K562 (cell line): ENCODE measurements around the gene C19orf12. TPM values are rescaled to one million over a fixed set of nuclear protein-coding genes. Genes with fewer than 3 reads are reported as not detected.
A peak's percentile ranks its signal among the peaks of the same experiment; 100 is the strongest.

Source experiments
- ATAC-seq: fragments of 200-7000 bp; cut with Tn5 transposase; 3 replicates; pipeline ENCODE4 v1.9.1; 2020; ENCODE audit warnings: moderate library complexity
- BruUV-seq: library from RNA; stranded (reverse); fragments of 400-500 nt; replicated peaks from 2 replicates; lab custom pipeline; 2021; lab: Mats Ljungman, UMichigan
- CTCF ChIA-PET: fragments of 300-600 bp; formaldehyde crosslinking; extraction: SDS; loops from one replicate; lab custom pipeline; 2021; ENCODE audit warnings: low intra/inter-chr PET ratio; lab: Yijun Ruan, JAX
- POLR2A ChIA-PET: fragments of 300-600, 350-650 bp; sonication (Branson Sonifier 250); formaldehyde crosslinking; extraction: SDS; loops from one replicate; lab custom pipeline; 2021; ENCODE audit warnings: antibody characterized with exemption, inconsistent platforms; lab: Yijun Ruan, JAX
- DNase-seq, 4 experiments: peaks; one replicate each; pipeline versions ENCODE4 v3.0.0 to v3.0.0-alpha.2; 2011 to 2018; ENCODE audit warnings: low spot score in 3 of 4, mixed read lengths in 3 of 4; ENCODE audit errors: extremely low read depth in 1 of 4
- FAIRE-seq: peaks from 2 replicates; lab custom pipeline; 2011; peaks lifted over from hg19 to GRCh38; lab: Jason Lieb, UNC
- H2AFZ ChIP-seq: 2 replicates; pipeline ENCODE4 v1.6.0; 2011; ENCODE audit warnings: low read depth, low read length, control low read depth, inconsistent platforms
- H3K27ac ChIP-seq: fragments of 200-600 bp; 3 replicates; pipeline ENCODE4 v1.8.0; 2011; ENCODE audit warnings: low read depth, mild to moderate bottlenecking, control low read depth, inconsistent platforms, low read length, moderate library complexity, mixed read lengths; ENCODE audit errors: extremely low read depth
- H3K27me3 ChIP-seq, 2 experiments: fragments of 300-600 bp in 1 of 2; 2 replicates in 1 of 2; 3 replicates in 1 of 2; pipeline versions ENCODE4 v1.6.0 to v1.8.0; 2011; ENCODE audit warnings: inconsistent platforms in 2 of 2, low read length in 2 of 2, mild to moderate bottlenecking in 1 of 2, mixed read lengths in 1 of 2, moderate library complexity in 1 of 2; ENCODE audit not compliant: control insufficient read depth in 2 of 2, insufficient read depth in 2 of 2
- H3K36me3 ChIP-seq: fragments of 300-600 bp; 3 replicates; pipeline ENCODE4 v1.8.0; 2011; ENCODE audit warnings: mild to moderate bottlenecking, low read length, inconsistent platforms; ENCODE audit not compliant: control insufficient read depth, insufficient read depth
- H3K4me1 ChIP-seq, 2 experiments: fragments of 200-600 bp in 1 of 2; replicated peaks in 1 of 2; 2 replicates in 1 of 2; 3 replicates in 1 of 2; pipeline versions ENCODE4 v1.5.1 to v1.8.0; 2011; ENCODE audit warnings: inconsistent platforms in 2 of 2, low read length in 2 of 2, mild to moderate bottlenecking in 1 of 2, mixed read lengths in 1 of 2, moderate library complexity in 1 of 2; ENCODE audit not compliant: control insufficient read depth in 2 of 2, insufficient read depth in 2 of 2
- H3K4me2 ChIP-seq: 2 replicates; pipeline ENCODE4 v1.6.1; 2011; ENCODE audit warnings: low read length, control low read depth, inconsistent platforms, mixed read lengths; ENCODE audit not compliant: insufficient read depth
- H3K4me3 ChIP-seq: fragments of 200-600 bp; sonication (generic), shearing (Covaris generic); 2 replicates; pipeline ENCODE4 v1.5.1; 2016; ENCODE audit warnings: control low read depth, inconsistent platforms
- H3K79me2 ChIP-seq: fragments of 200-600 bp; 3 replicates; pipeline ENCODE4 v1.8.0; 2011; ENCODE audit warnings: low read length, inconsistent platforms; ENCODE audit not compliant: control insufficient read depth, insufficient read depth
- H3K9ac ChIP-seq, 2 experiments: 2 replicates each; pipeline versions ENCODE4 v1.6.0 to v1.6.1; 2011; ENCODE audit warnings: low read depth in 2 of 2, low read length in 2 of 2, control low read depth in 1 of 2, inconsistent platforms in 1 of 2, mild to moderate bottlenecking in 1 of 2, mixed read lengths in 1 of 2; ENCODE audit not compliant: insufficient read depth in 1 of 2
- H3K9me1 ChIP-seq: one replicate; pipeline ENCODE4 v1.6.0; 2011; ENCODE audit warnings: inconsistent platforms, mild to moderate bottlenecking, low read length, moderate library complexity; ENCODE audit not compliant: control insufficient read depth, insufficient read depth
- H3K9me3 ChIP-seq: replicated peaks from 2 replicates; pipeline ENCODE4 v1.5.1; 2011; ENCODE audit warnings: low read depth, low read length, inconsistent platforms; ENCODE audit not compliant: control insufficient read depth, insufficient read depth
- H4K20me1 ChIP-seq: replicated peaks from 2 replicates; pipeline ENCODE4 v1.6.1; 2011; ENCODE audit warnings: low read length, inconsistent platforms, mixed read lengths; ENCODE audit not compliant: control insufficient read depth, insufficient read depth
- AFF1 ChIP-seq, 2 experiments: fragments of 450-650 bp; IDR thresholded peaks; 2 replicates each; pipeline ENCODE4 v1.6.1; 2018; ENCODE audit warnings: mild to moderate bottlenecking in 2 of 2, low read depth in 1 of 2; ENCODE audit not compliant: partially characterized antibody in 2 of 2
- ARID1B ChIP-seq: fragments of 450-650 bp; IDR thresholded peaks from 2 replicates; pipeline ENCODE4 v1.6.1; 2016; ENCODE audit warnings: antibody characterized with exemption, mild to moderate bottlenecking, inconsistent platforms
- COPS2 ChIP-seq: fragments of 450-650 bp; conservative IDR thresholded peaks from 2 replicates; pipeline ENCODE4 v1.6.1; 2016; ENCODE audit warnings: mild to moderate bottlenecking, moderate library complexity
- EGR1 ChIP-seq: fragments of 450-650 bp; conservative IDR thresholded peaks from 2 replicates; pipeline ENCODE4 v1.6.1; 2017; ENCODE audit warnings: mild to moderate bottlenecking
- FOXA3 ChIP-seq, 2 experiments: fragments of 450-650 bp in 1 of 2; sonication (generic) in 1 of 2; formaldehyde crosslinking; IDR thresholded peaks in 1 of 2; conservative IDR thresholded peaks in 1 of 2; 2 replicates each; pipeline versions ENCODE4 v1.4.0 to v1.8.0; 2020 to 2022; ENCODE audit warnings: mild to moderate bottlenecking in 2 of 2, missing genetic modification reagents in 1 of 2
- GATAD2A ChIP-seq: fragments of 450-650 bp; IDR thresholded peaks from 2 replicates; pipeline ENCODE4 v1.6.1; 2017
- HDAC1 ChIP-seq, 2 experiments: fragments of 450-650 bp; IDR thresholded peaks; 2 replicates each; pipeline ENCODE4 v1.6.1; 2016 to 2017; ENCODE audit warnings: inconsistent platforms in 1 of 2, mild to moderate bottlenecking in 1 of 2, moderate library complexity in 1 of 2
- JUND ChIP-seq, 2 experiments: IDR thresholded peaks; 2 replicates in 1 of 2; 3 replicates in 1 of 2; pipeline ENCODE4 v1.6.1; 2011; ENCODE audit warnings: borderline replicate concordance in 2 of 2, low read depth in 2 of 2, low read length in 2 of 2, improper control_type of control experiment in 1 of 2, missing biosample characterization in 1 of 2, missing genetic modification characterization in 1 of 2, missing genetic modification reagents in 1 of 2
- MCM7 ChIP-seq, 2 experiments: fragments of 450-650 bp; IDR thresholded peaks; 2 replicates each; pipeline ENCODE4 v1.6.1; 2016 to 2018
- MNT ChIP-seq, 2 experiments: fragments of 450-650 bp; conservative IDR thresholded peaks; 2 replicates each; pipeline ENCODE4 v1.6.1; 2017; ENCODE audit warnings: mild to moderate bottlenecking in 2 of 2, moderate library complexity in 2 of 2
- MTA1 ChIP-seq: fragments of 450-650 bp; IDR thresholded peaks from 2 replicates; pipeline ENCODE4 v1.6.1; 2017; ENCODE audit warnings: borderline replicate concordance
- NFIX ChIP-seq: fragments of 250-450 bp; sonication (Bioruptor Pico); IDR thresholded peaks from 2 replicates; pipeline ENCODE4 v1.4.0; 2020; ENCODE audit warnings: low read depth, mild to moderate bottlenecking, moderate library complexity
- RBM14 ChIP-seq: fragments of 200-400 bp; formaldehyde crosslinking; IDR thresholded peaks from 2 replicates; pipeline ENCODE4 v1.6.1; 2018; ENCODE audit warnings: low read depth, mild to moderate bottlenecking, low read length, moderate library complexity, borderline replicate concordance; ENCODE audit not compliant: insufficient read depth
- SMAD4 ChIP-seq: fragments of 250-450 bp; sonication (Bioruptor Pico); conservative IDR thresholded peaks from 2 replicates; pipeline ENCODE4 v1.8.0; 2021; ENCODE audit warnings: inconsistent platforms, mild to moderate bottlenecking, moderate library complexity
- ZKSCAN8 ChIP-seq: fragments of 200-800 bp; sonication (Bioruptor generic); IDR thresholded peaks from 2 replicates; pipeline ENCODE4 v1.6.1; 2016; ENCODE audit warnings: missing genetic modification characterization, missing compliant biosample characterization
- ZNF224 ChIP-seq: sonication (generic); formaldehyde crosslinking; IDR thresholded peaks from 2 replicates; pipeline ENCODE4 v1.8.0; 2022; ENCODE audit warnings: mild to moderate bottlenecking, missing genetic modification reagents
- WGBS: fragments of 100-300 bp; shearing (Covaris generic); methylation state at CpG from one replicate; pipeline ENCODE4 v1.1.6; 2016; ENCODE audit warnings: low coverage, mixed read lengths; ENCODE audit not compliant: insufficient coverage; ENCODE audit errors: missing lambda C conversion rate; 5-methylcytosine and 5-hydroxymethylcytosine counted together
- in situ Hi-C: fragments of 300-500 bp; cut with MboI; formaldehyde crosslinking; loops from 4 replicates; pipeline ENCODE4 v1.15.0; 2018; ENCODE audit warnings: inconsistent platforms, mixed read lengths
- intact Hi-C: fragments of 100-400 bp; cut with micrococcal nuclease; formaldehyde crosslinking; loops from 2 replicates; pipeline ENCODE4 v1.14.2; 2022
- polyA plus RNA-seq, 8 experiments: library from polyadenylated mRNA; depleted of rRNA in 4 of 8; stranded (reverse) in 5 of 8; unstranded in 3 of 8; fragments of >200 nt; fragmentation: Nextera tagmentation in 2 of 8; fragmentation: Illumina TruSeq in 1 of 8; extraction: Ambion mirVana in 2 of 8; extraction: Trizol in 1 of 8; gene quantifications; 2 replicates each; pipeline versions ENCODE4 v1.2.1 to v1.2.3, GENCODE V29; 2011 to 2014; ENCODE audit warnings: inconsistent platforms in 1 of 8, missing spikeins in 1 of 8
- total RNA-seq, 7 experiments: library from RNA; depleted of rRNA in 6 of 7; stranded (reverse); fragments of >200 nt in 6 of 7; fragmentation: Illumina TruSeq in 2 of 7; extraction: Trizol in 2 of 7; gene quantifications; 2 replicates each; pipeline versions ENCODE4 v1.2.1 to v1.2.3, GENCODE V29; 2011 to 2021; ENCODE audit warnings: low replicate concordance in 1 of 7

C19orf12 gene
- total and polyA plus RNA-seq, 9 of the 15 experiments (the other 6 are each of a cell fraction or from before 2014, with no cell fraction given): 1.9 to 14.5 (median 10.2) TPM

DNA sequence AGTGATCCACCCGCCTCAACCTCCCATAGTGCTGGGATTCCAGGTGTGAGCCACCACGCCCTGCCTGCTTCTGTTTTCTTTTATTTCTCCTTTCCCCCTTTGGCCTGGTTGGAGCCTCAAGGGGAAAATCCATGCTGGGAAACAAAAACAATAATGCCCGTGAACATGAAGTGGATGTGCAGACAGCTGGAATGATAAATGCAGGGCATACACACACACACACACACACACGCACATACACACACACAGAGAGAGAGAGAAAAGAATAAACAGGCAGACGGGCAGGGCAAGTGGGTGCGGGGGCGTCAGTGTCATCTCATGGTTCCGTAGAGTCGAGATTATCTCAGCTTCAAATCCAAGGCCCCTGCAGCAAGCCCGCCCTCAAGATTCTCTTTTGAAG lies 54.2 kb downstream of the C19orf12 start:
- Histone ChIP-seq H3K4me1 (peaks cover 39% of the 10 kb centered on the region in 2 experiments), H4K20me1 (no peaks in the 10 kb centered on the region), H3K4me3 (no peak overlapping the region), H3K79me2 (peaks cover 5% of the 10 kb centered on the region; the same call in 2 of the 3 replicates), H3K36me3 (no peaks in the 10 kb centered on the region), H3K4me2 (peak overlapping the region; percentile 12; the same call in 1 of the 2 replicates), H3K27me3 (no peaks in the 10 kb centered on the region), H3K9me1 (no peaks in the 10 kb centered on the region), H3K27ac (0 out of 3 replicates have a peak overlapping the region, but pooled peaks have one; percentile 20), H2AFZ (0 out of 2 replicates have a peak overlapping the region, but pooled peaks have one; percentile 12), H3K9ac (0 out of 4 replicates have a peak overlapping the region, but pooled peaks of 1 of the 2 experiments have one; percentile 28), H3K9me3 (no peaks in the 10 kb centered on the region)
- in situ Hi-C loops: no loop called here
- ChIA-PET POLR2A (interaction anchor here (0.6 to 1.8 kb wide), 5 partner anchors 11 to 498 kb away, joined by 3 to 6 read pairs (median 3); no protein-coding TSS in a partner anchor), CTCF (no interaction called here)
- peak in 2 of 4 experiments; percentile 53 to 72 for DNase-seq
- intact Hi-C loops: loop anchor here (5.0 kb wide), 1 partner anchor 34 kb away; no protein-coding TSS in a partner anchor
- no peak for ATAC-seq
- FAIRE-seq: peak; percentile 58
- WGBS: 9% methylated on average over 8 of the region's 10 CpGs
- BruUV-seq: no TSS peak
- TF ChIP-seq ZKSCAN8 (CRISPR knock-in tag) (no peak), SMAD4 (CRISPR knock-in tag) (0 out of 2 replicates have a peak, but pooled peaks have one; percentile 54), JUND (IDR thresholded peaks at IDR 0.05; ENCODE audit: borderline replicate concordance, low read depth, low read length) (peak; percentile 43; the same call in 1 of the 2 replicates), JUND (tag; IDR thresholded peaks at IDR 0.05; ENCODE audit: borderline replicate concordance, low read depth, low read length) (peak; percentile 48; the same call in 2 of the 3 replicates), EGR1 (peak; percentile 98), GATAD2A (0 out of 2 replicates have a peak, but pooled peaks have one; percentile 21), MNT (conservative IDR thresholded peaks at IDR 0.05) (peak in 1 of 2 experiments; percentile 37; a peak in 1 of 4 replicates), MTA1 (peak; percentile 77; the same call in 1 of the 2 replicates), MCM7 (IDR thresholded peaks at IDR 0.05) (no peak), HDAC1 (IDR thresholded peaks at IDR 0.05) (peak in 1 of 2 experiments; percentile 64; a peak in 2 of 4 replicates), ARID1B (peak; percentile 81), FOXA3 (CRISPR knock-in tag; conservative IDR thresholded peaks at IDR 0.05 in 1 of 2, IDR thresholded peaks at IDR 0.05 in 1 of 2) (peak in 1 of 2 experiments; percentile 49; a peak in 1 of 4 replicates), ZNF224 (CRISPR knock-in tag) (no peak), NFIX (CRISPR knock-in tag) (no peak), COPS2 (no peak), AFF1 (IDR thresholded peaks at IDR 0.05; ENCODE audit: low read depth in 1 of 2, partially characterized antibody in 2 of 2) (peak in 1 of 2 experiments; percentile 55), RBM14 (no peak)
